Keratinocyte (primary cell): ENCODE results near the gene C12orf75. TPM values are rescaled to one million over a fixed set of nuclear protein-coding genes. Genes with fewer than 3 reads are reported as not detected.

ENCODE experiments used
- DNase-seq: peaks from one replicate; pipeline ENCODE4 v3.0.0-alpha.2; 2011; ENCODE audit warnings: low read depth, missing footprints, low spot score
- FAIRE-seq: peaks from 2 replicates; lab custom pipeline; 2011; peaks lifted over from hg19 to GRCh38; lab: Jason Lieb, UNC
- H2AFZ ChIP-seq: 2 replicates; pipeline ENCODE4 v1.6.0; 2012; ENCODE audit warnings: low read length, control low read depth, inconsistent platforms; ENCODE audit not compliant: control insufficient read depth
- H3K27ac ChIP-seq: 2 replicates; pipeline ENCODE4 v1.5.1; 2011; ENCODE audit warnings: low read length; ENCODE audit not compliant: control insufficient read depth, insufficient read depth
- H3K27me3 ChIP-seq: 3 replicates; pipeline ENCODE4 v1.6.0; 2011; ENCODE audit warnings: low read length; ENCODE audit not compliant: control insufficient read depth, insufficient read depth; ENCODE audit errors: extremely low read depth
- H3K36me3 ChIP-seq, 2 experiments: 2 replicates in 1 of 2; 3 replicates in 1 of 2; pipeline ENCODE4 v1.5.1; 2011; ENCODE audit warnings: low read length in 2 of 2, mild to moderate bottlenecking in 1 of 2; ENCODE audit not compliant: control insufficient read depth in 2 of 2, insufficient read depth in 2 of 2; ENCODE audit errors: extremely low read depth in 1 of 2
- H3K4me1 ChIP-seq: 3 replicates; pipeline ENCODE4 v1.5.1; 2011; ENCODE audit warnings: low read length; ENCODE audit not compliant: control insufficient read depth, insufficient read depth; ENCODE audit errors: extremely low read depth
- H3K4me2 ChIP-seq: 3 replicates; pipeline ENCODE4 v1.6.0; 2011; ENCODE audit warnings: low read depth, low read length; ENCODE audit not compliant: control insufficient read depth, insufficient read depth; ENCODE audit errors: extremely low read depth
- H3K4me3 ChIP-seq, 3 experiments: fragments of 200-600 bp in 1 of 3; sonication (generic) in 1 of 3; 2 replicates in 2 of 3; 3 replicates in 1 of 3; pipeline ENCODE4 v1.5.1; 2011 to 2016; ENCODE audit warnings: low read length in 3 of 3, mild to moderate bottlenecking in 3 of 3, control low read depth in 2 of 3, inconsistent platforms in 1 of 3, low read depth in 1 of 3, mixed read lengths in 1 of 3, mixed run types in 1 of 3, moderate library complexity in 1 of 3; ENCODE audit not compliant: control insufficient read depth in 2 of 3, insufficient read depth in 2 of 3; ENCODE audit errors: extremely low read depth in 1 of 3
- H3K79me2 ChIP-seq: 2 replicates; pipeline ENCODE4 v1.6.0; 2012; ENCODE audit warnings: low read length; ENCODE audit not compliant: control insufficient read depth, insufficient read depth
- H3K9ac ChIP-seq: 3 replicates; pipeline ENCODE4 v1.6.0; 2011; ENCODE audit warnings: low read length; ENCODE audit not compliant: control insufficient read depth, insufficient read depth; ENCODE audit errors: extremely low read depth
- H3K9me1 ChIP-seq: 3 replicates; pipeline ENCODE4 v1.6.0; 2011; ENCODE audit warnings: low read length; ENCODE audit not compliant: control insufficient read depth, insufficient read depth; ENCODE audit errors: extremely low read depth
- H3K9me3 ChIP-seq: 2 replicates; pipeline ENCODE4 v1.5.1; 2012; ENCODE audit warnings: low read depth, low read length; ENCODE audit not compliant: control insufficient read depth
- H4K20me1 ChIP-seq: 3 replicates; pipeline ENCODE4 v1.6.0; 2011; ENCODE audit warnings: low read length; ENCODE audit not compliant: control insufficient read depth, insufficient read depth; ENCODE audit errors: extremely low read depth
- EZH2 ChIP-seq: IDR thresholded peaks from one replicate; pipeline ENCODE4 v1.6.1; 2012; ENCODE audit warnings: inconsistent platforms, mild to moderate bottlenecking, low read length, moderate library complexity
- dilution Hi-C: fragments of 300-500 bp; cut with MboI; formaldehyde crosslinking; loops from one replicate; pipeline ENCODE4 v1.7.0; 2020; ENCODE audit warnings: low sequenced_read_pairs; ENCODE audit not compliant: extremely low pct_ligation_motif_present
- polyA plus RNA-seq, 5 experiments: library from polyadenylated mRNA; depleted of rRNA in 3 of 5; stranded (reverse) in 3 of 5; stranded (forward) in 1 of 5; unstranded in 1 of 5; fragments of >200 nt; gene quantifications; 1 replicate in 1 of 5; 2 replicates in 3 of 5; 3 replicates in 1 of 5; pipeline versions ENCODE4 v1.2.1 to v1.2.3, GENCODE V29; 2011 to 2012; ENCODE audit warnings: missing spikeins in 2 of 5, low read depth in 1 of 5, low replicate concordance in 1 of 5
- TF ChIP-seq, protein P1 (sequence below), 3 experiments: IDR thresholded peaks in 1 of 3; conservative IDR thresholded peaks in 1 of 3; optimal IDR thresholded peaks in 1 of 3; 2 replicates in 2 of 3; 3 replicates in 1 of 3; pipeline versions ENCODE3 to v1.5.1; 2011; ENCODE audit warnings: low read length in 3 of 3, mild to moderate bottlenecking in 3 of 3, moderate library complexity in 2 of 3, control low read depth in 1 of 3, inconsistent platforms in 1 of 3; ENCODE audit not compliant: insufficient read depth in 2 of 3; ENCODE audit errors: extremely low read depth in 1 of 3

Gene C12orf75
- polyA plus RNA-seq, 1 donor (not counting 4 experiments of a cell fraction or from before 2014, with no cell fraction given): 160 TPM

DNA sequence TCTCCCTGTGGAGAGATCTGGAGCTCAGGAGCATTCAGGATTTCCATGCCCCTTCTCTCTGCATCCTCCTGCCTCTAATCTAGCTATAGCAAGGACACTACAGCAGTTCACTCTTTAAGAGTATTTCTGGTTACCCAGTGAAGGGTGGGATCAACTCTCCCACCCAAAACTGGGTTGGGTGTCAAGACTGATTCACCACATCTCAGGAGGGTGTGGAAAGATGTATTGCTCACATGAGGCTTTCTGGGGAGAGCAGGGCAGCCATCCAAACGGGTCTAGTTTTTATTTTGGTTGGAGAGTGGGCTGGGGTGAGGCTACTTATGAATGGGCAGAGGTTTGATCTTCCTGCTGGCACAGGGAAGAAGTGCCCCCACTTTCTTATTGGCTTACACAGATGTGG is 18.6 kb downstream of the C12orf75 start:
- dilution Hi-C loops: no loop called here
- no peak overlapping the region for H3K4me2 ChIP-seq
- no peaks in the 10 kb centered on the region for H3K9me1 ChIP-seq
- no peaks in the 10 kb centered on the region for H3K4me1 ChIP-seq
- FAIRE-seq (no peak), DNase-seq (no peak)
- H3K9me3 ChIP-seq: no peaks in the 10 kb centered on the region
- H3K79me2 ChIP-seq: peaks cover 30% of the 10 kb centered on the region
- no peaks in the 10 kb centered on the region for H4K20me1 ChIP-seq
- no peak overlapping the region for H3K9ac ChIP-seq
- H3K36me3 ChIP-seq: peaks cover 3% of the 10 kb centered on the region in 2 experiments
- H3K27ac ChIP-seq: no peak overlapping the region
- no peaks in the 10 kb centered on the region for H3K27me3 ChIP-seq
- no peak overlapping the region for H2AFZ ChIP-seq
- TF ChIP-seq EZH2: no peak
- TF ChIP-seq, protein P1, sequence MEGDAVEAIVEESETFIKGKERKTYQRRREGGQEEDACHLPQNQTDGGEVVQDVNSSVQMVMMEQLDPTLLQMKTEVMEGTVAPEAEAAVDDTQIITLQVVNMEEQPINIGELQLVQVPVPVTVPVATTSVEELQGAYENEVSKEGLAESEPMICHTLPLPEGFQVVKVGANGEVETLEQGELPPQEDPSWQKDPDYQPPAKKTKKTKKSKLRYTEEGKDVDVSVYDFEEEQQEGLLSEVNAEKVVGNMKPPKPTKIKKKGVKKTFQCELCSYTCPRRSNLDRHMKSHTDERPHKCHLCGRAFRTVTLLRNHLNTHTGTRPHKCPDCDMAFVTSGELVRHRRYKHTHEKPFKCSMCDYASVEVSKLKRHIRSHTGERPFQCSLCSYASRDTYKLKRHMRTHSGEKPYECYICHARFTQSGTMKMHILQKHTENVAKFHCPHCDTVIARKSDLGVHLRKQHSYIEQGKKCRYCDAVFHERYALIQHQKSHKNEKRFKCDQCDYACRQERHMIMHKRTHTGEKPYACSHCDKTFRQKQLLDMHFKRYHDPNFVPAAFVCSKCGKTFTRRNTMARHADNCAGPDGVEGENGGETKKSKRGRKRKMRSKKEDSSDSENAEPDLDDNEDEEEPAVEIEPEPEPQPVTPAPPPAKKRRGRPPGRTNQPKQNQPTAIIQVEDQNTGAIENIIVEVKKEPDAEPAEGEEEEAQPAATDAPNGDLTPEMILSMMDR (optimal IDR thresholded peaks at IDR 0.05 in 1 of 3, IDR thresholded peaks at IDR 0.05 in 1 of 3, conservative IDR thresholded peaks at IDR 0.05 in 1 of 3; ENCODE audit: extremely low read depth in 1 of 3, insufficient read depth in 2 of 3, low read length in 3 of 3): no peak
- H3K4me3 ChIP-seq: no peak overlapping the region

- H3K79me2 ChIP-seq: peaks cover 28% of the 10 kb centered on the region
- H3K9ac ChIP-seq: no peak overlapping the region
- peaks cover 4% of the 10 kb centered on the region for H3K4me1 ChIP-seq
- TF ChIP-seq EZH2: no peak
- TF ChIP-seq, protein P1 (optimal IDR thresholded peaks at IDR 0.05 in 1 of 3, IDR thresholded peaks at IDR 0.05 in 1 of 3, conservative IDR thresholded peaks at IDR 0.05 in 1 of 3; ENCODE audit: extremely low read depth in 1 of 3, insufficient read depth in 2 of 3, low read length in 3 of 3): no peak
- no peaks in the 10 kb centered on the region for H4K20me1 ChIP-seq
- H3K4me2 ChIP-seq: no peak overlapping the region
- no peaks in the 10 kb centered on the region for H3K27me3 ChIP-seq
- H2AFZ ChIP-seq: no peak overlapping the region
- no peak overlapping the region for H3K27ac ChIP-seq
- FAIRE-seq (no peak), DNase-seq (no peak)
- no peaks in the 10 kb centered on the region for H3K9me1 ChIP-seq
- dilution Hi-C loops: no loop called here
- H3K4me3 ChIP-seq: no peak overlapping the region
- peaks cover 3% of the 10 kb centered on the region in 2 experiments for H3K36me3 ChIP-seq
- H3K9me3 ChIP-seq: no peaks in the 10 kb centered on the region
Measured at GRCh38 chr12:105351523-105351922, 21.0 kb downstream of the C12orf75 start.
